SK-N-SH (cell line): ENCODE measurements around the gene MRRF. TPM values are rescaled to one million over a fixed set of nuclear protein-coding genes. Genes with fewer than 3 reads are reported as not detected.

Experiments
- CTCF ChIA-PET: fragments of 300-600, 350-600 bp; formaldehyde crosslinking; extraction: SDS; loops from one replicate; lab custom pipeline; 2021; lab: Yijun Ruan, JAX
- POLR2A ChIA-PET: fragments of 350-600 bp; sonication (Branson Sonifier 250); formaldehyde crosslinking; extraction: SDS; loops from one replicate; lab custom pipeline; 2020; ENCODE audit warnings: antibody characterized with exemption, inconsistent platforms; lab: Yijun Ruan, JAX
- DNase-seq: peaks from one replicate; pipeline ENCODE4 v3.0.0; 2012
- H2AFZ ChIP-seq: fragments of 200-600 bp; sonication (generic); 2 replicates; pipeline ENCODE4 v1.8.1; 2016; ENCODE audit warnings: antibody characterized with exemption, mild to moderate bottlenecking, low read depth
- H3F3A ChIP-seq: fragments of 200-600 bp; sonication (generic); replicated peaks from 2 replicates; pipeline ENCODE3; 2016; ENCODE audit warnings: antibody characterized with exemption, mild to moderate bottlenecking; ENCODE audit not compliant: insufficient read depth
- H3K27ac ChIP-seq, 2 experiments: fragments of 200-500 bp in 1 of 2; fragments of 200-600 bp in 1 of 2; sonication (Bioruptor generic) in 1 of 2; sonication (generic), shearing (Covaris generic) in 1 of 2; 2 replicates each; pipeline versions ENCODE4 v1.5.1 to v1.6.1; 2014 to 2016; ENCODE audit warnings: low read depth in 2 of 2, inconsistent platforms in 1 of 2, low read length in 1 of 2, mild to moderate bottlenecking in 1 of 2, mixed read lengths in 1 of 2
- H3K27me3 ChIP-seq: fragments of 200-600 bp; sonication (generic), shearing (Covaris generic); 2 replicates; pipeline ENCODE4 v1.6.1; 2016; ENCODE audit warnings: mixed run types; ENCODE audit not compliant: insufficient read depth
- H3K36me3 ChIP-seq, 2 experiments: fragments of 200-500 bp in 1 of 2; fragments of 200-600 bp in 1 of 2; sonication (Bioruptor generic) in 1 of 2; sonication (generic) in 1 of 2; replicated peaks in 1 of 2; 2 replicates each; pipeline versions ENCODE3 to v1.5.1; 2014 to 2016; ENCODE audit warnings: low read length in 1 of 2, mild to moderate bottlenecking in 1 of 2; ENCODE audit not compliant: insufficient read depth in 2 of 2, control insufficient read depth in 1 of 2
- H3K4me1 ChIP-seq, 2 experiments: fragments of 200-500 bp in 1 of 2; fragments of 200-600 bp in 1 of 2; sonication (Bioruptor generic) in 1 of 2; sonication (generic), shearing (Covaris generic) in 1 of 2; 2 replicates each; pipeline versions ENCODE4 v1.5.1 to v1.6.1; 2014 to 2016; ENCODE audit warnings: low read depth in 1 of 2, low read length in 1 of 2, mixed run types in 1 of 2; ENCODE audit not compliant: insufficient read depth in 2 of 2, control insufficient read depth in 1 of 2
- H3K4me2 ChIP-seq: fragments of 200-600 bp; sonication (generic), shearing (Covaris generic); 2 replicates; pipeline ENCODE4 v1.6.1; 2017; ENCODE audit warnings: mixed run types
- H3K4me3 ChIP-seq, 2 experiments: fragments of 200-500 bp in 1 of 2; fragments of 200-600 bp in 1 of 2; sonication (Bioruptor generic) in 1 of 2; sonication (generic), shearing (Covaris generic) in 1 of 2; 2 replicates each; pipeline versions ENCODE4 v1.5.1 to v1.8.1; 2014 to 2016; ENCODE audit warnings: low read depth in 2 of 2, inconsistent platforms in 1 of 2, low read length in 1 of 2, mild to moderate bottlenecking in 1 of 2, mixed read lengths in 1 of 2, moderate library complexity in 1 of 2
- H3K79me2 ChIP-seq: fragments of 200-600 bp; sonication (generic); 2 replicates; pipeline ENCODE4 v1.8.1; 2017; ENCODE audit warnings: mild to moderate bottlenecking; ENCODE audit not compliant: insufficient read depth
- H3K9ac ChIP-seq: fragments of 200-600 bp; sonication (generic); 2 replicates; pipeline ENCODE4 v1.6.1; 2017; ENCODE audit warnings: mixed run types
- H3K9me2 ChIP-seq: fragments of 200-600 bp; sonication (generic); 2 replicates; pipeline ENCODE4 v1.6.1; 2017; ENCODE audit warnings: mixed run types
- H3K9me3 ChIP-seq: fragments of 200-600 bp; sonication (generic); 2 replicates; pipeline ENCODE4 v1.6.1; 2017; ENCODE audit warnings: mixed run types, mild to moderate bottlenecking, moderate library complexity
- H4K20me1 ChIP-seq: fragments of 200-600 bp; sonication (generic); 2 replicates; pipeline ENCODE4 v1.6.1; 2017; ENCODE audit warnings: mild to moderate bottlenecking, mixed run types; ENCODE audit not compliant: insufficient read depth
- CHD2 ChIP-seq: fragments of 150-350 bp; IDR thresholded peaks from 2 replicates; pipeline ENCODE4 v1.6.1; 2018; ENCODE audit warnings: low read length; ENCODE audit not compliant: partially characterized antibody
- CTCF ChIP-seq: fragments of 200-600 bp; sonication (generic); IDR thresholded peaks from 2 replicates; pipeline ENCODE4 v1.6.1; 2017; ENCODE audit warnings: antibody characterized with exemption, mild to moderate bottlenecking, moderate library complexity
- EP300 ChIP-seq, 2 experiments: IDR thresholded peaks; 2 replicates each; pipeline versions ENCODE4 v1.4.0 to v1.6.1; 2012; ENCODE audit warnings: borderline replicate concordance in 1 of 2, low read depth in 1 of 2, low read length in 1 of 2
- FOXJ3 ChIP-seq: sonication (generic); formaldehyde crosslinking; IDR thresholded peaks from 2 replicates; pipeline ENCODE4 v1.5.1; 2020; ENCODE audit warnings: mild to moderate bottlenecking, missing genetic modification reagents
- FOXM1 ChIP-seq: IDR thresholded peaks from 2 replicates; pipeline ENCODE4 v1.4.0; 2012; ENCODE audit warnings: low read depth, mild to moderate bottlenecking
- GABPA ChIP-seq: IDR thresholded peaks from 2 replicates; pipeline ENCODE4 v1.4.0; 2012; ENCODE audit warnings: low read depth, mild to moderate bottlenecking
- JUND ChIP-seq: IDR thresholded peaks from 2 replicates; pipeline ENCODE4 v1.4.0; 2012
- MEF2A ChIP-seq: IDR thresholded peaks from 2 replicates; pipeline ENCODE4 v1.4.0; 2012; ENCODE audit warnings: low read depth, borderline replicate concordance
- NFIC ChIP-seq: IDR thresholded peaks from 2 replicates; pipeline ENCODE4 v1.4.0; 2012; ENCODE audit warnings: borderline replicate concordance
- RCOR1 ChIP-seq: fragments of 150-350 bp; IDR thresholded peaks from 2 replicates; pipeline ENCODE4 v1.6.1; 2017; ENCODE audit warnings: antibody characterized with exemption, low read length
- REST ChIP-seq: IDR thresholded peaks from 2 replicates; pipeline ENCODE4 v1.6.1; 2012; ENCODE audit warnings: mild to moderate bottlenecking, low read depth, low read length, moderate library complexity
- RFX5 ChIP-seq: IDR thresholded peaks from 2 replicates; pipeline ENCODE4 v1.6.1; 2012; ENCODE audit warnings: mild to moderate bottlenecking, improper control_type of control experiment, low read length
- SIN3A ChIP-seq: IDR thresholded peaks from 2 replicates; pipeline ENCODE4 v1.6.1; 2012; ENCODE audit warnings: low read depth, mild to moderate bottlenecking, low read length, moderate library complexity, borderline replicate concordance
- TCF12 ChIP-seq: IDR thresholded peaks from 2 replicates; pipeline ENCODE4 v1.4.0; 2012
- USF2 ChIP-seq: fragments of 150-350 bp; IDR thresholded peaks from 2 replicates; pipeline ENCODE4 v1.6.1; 2017; ENCODE audit warnings: antibody characterized with exemption, low read length, low read depth, borderline replicate concordance
- WGBS: methylation state at CpG from one replicate; pipeline ENCODE4 v1.1.6; 2017; ENCODE audit warnings: low lambda C conversion rate; 5-methylcytosine and 5-hydroxymethylcytosine counted together
- polyA plus RNA-seq, 3 experiments: library from polyadenylated mRNA; depleted of rRNA; stranded (reverse); fragments of >200 nt; gene quantifications; 2 replicates each; pipeline ENCODE4 v1.2.3, GENCODE V29; 2012

MRRF gene
- polyA plus RNA-seq, 1 of the 3 experiments (the other 2 are of a cell fraction) = 35.1 TPM

GRCh38 chr9:122291458-122291857 lies 26.8 kb downstream of the MRRF start:
- no peak overlapping the region for H3K9ac ChIP-seq
- H4K20me1 ChIP-seq = no peaks in the 10 kb centered on the region
- CTCF ChIA-PET = interaction anchor here (1.4 kb wide), 1 partner anchor 196 kb away, joined by 3 read pairs; no protein-coding TSS in a partner anchor
- H3K4me3 ChIP-seq = no peak overlapping the region
- H3K4me1 ChIP-seq = peaks cover 0 to 10% of the 10 kb centered on the region in 2 experiments; a peak in 2 of 4 replicates
- H3K4me2 ChIP-seq = no peak overlapping the region
- TF ChIP-seq JUND (no peak), USF2 (no peak)
- H3K9me3 ChIP-seq = no peaks in the 10 kb centered on the region
- H3K27ac ChIP-seq = peak overlapping the region in 1 of 2 experiments; percentile 50; a peak in 2 of 4 replicates
- no peak overlapping the region for H2AFZ ChIP-seq
- no peak for DNase-seq
- POLR2A ChIA-PET = no interaction called here
- peaks cover 5% of the 10 kb centered on the region for H3F3A ChIP-seq
- 80% methylated on average over 3 of the region's 3 CpGs for WGBS
- H3K27me3 ChIP-seq = no peaks in the 10 kb centered on the region
- peaks cover 5% of the 10 kb centered on the region; the same call in 1 of the 2 replicates for H3K79me2 ChIP-seq
- H3K9me2 ChIP-seq = no peaks in the 10 kb centered on the region
- H3K36me3 ChIP-seq = peaks cover 46 to 87% of the 10 kb centered on the region in 2 experiments

- DNase-seq = no peak
- Histone ChIP-seq H3K27ac (no peak overlapping the region), H4K20me1 (no peaks in the 10 kb centered on the region), H3K9me3 (no peaks in the 10 kb centered on the region), H3K79me2 (peaks cover 5% of the 10 kb centered on the region; the same call in 1 of the 2 replicates), H3K9ac (no peak overlapping the region), H3K9me2 (no peaks in the 10 kb centered on the region), H3K36me3 (peaks cover 43 to 71% of the 10 kb centered on the region in 2 experiments), H3K4me1 (peaks cover 0 to 10% of the 10 kb centered on the region in 2 experiments; a peak in 2 of 4 replicates), H2AFZ (no peak overlapping the region), H3K4me3 (no peak overlapping the region), H3F3A (peaks cover 5% of the 10 kb centered on the region), H3K27me3 (no peaks in the 10 kb centered on the region), H3K4me2 (no peak overlapping the region)
- ChIA-PET CTCF (interaction anchor here (0.7 to 1.2 kb wide), 2 partner anchors 11 to 20 kb away, joined by 3 read pairs; no protein-coding TSS in a partner anchor), POLR2A (no interaction called here)
- WGBS = 74% methylated on average over 4 of the region's 4 CpGs
- TF ChIP-seq GABPA (no peak), SIN3A (no peak), EP300 (IDR thresholded peaks at IDR 0.05; ENCODE audit: borderline replicate concordance in 1 of 2, low read depth in 1 of 2, low read length in 1 of 2) (no peak), TCF12 (no peak), FOXM1 (no peak)
Observed at GRCh38 chr9:122294531-122294930, 29.8 kb downstream of the MRRF start.

- WGBS = 96% methylated on average over 3 of the region's 3 CpGs
- TF ChIP-seq RCOR1 (no peak), RFX5 (no peak), REST (no peak), NFIC (no peak), FOXJ3 (CRISPR knock-in tag) (no peak), CTCF (no peak), USF2 (no peak), MEF2A (no peak), TCF12 (no peak), FOXM1 (no peak), CHD2 (no peak)
Observed at GRCh38 chr9:122297512-122297911, 32.8 kb downstream of the MRRF start.

More at GRCh38 chr9:122297512-122297911, 32.8 kb downstream of the MRRF start:
- Histone ChIP-seq H3K9ac (no peak overlapping the region), H3K27me3 (no peaks in the 10 kb centered on the region), H3K79me2 (peaks cover 5% of the 10 kb centered on the region; the same call in 1 of the 2 replicates), H3K4me3 (no peak overlapping the region), H3K9me3 (no peaks in the 10 kb centered on the region), H3F3A (peaks cover 5% of the 10 kb centered on the region), H4K20me1 (no peaks in the 10 kb centered on the region), H3K27ac (no peak overlapping the region), H3K4me2 (no peak overlapping the region), H3K9me2 (no peaks in the 10 kb centered on the region), H2AFZ (no peak overlapping the region), H3K4me1 (no peaks in the 10 kb centered on the region), H3K36me3 (peaks cover 41 to 50% of the 10 kb centered on the region in 2 experiments)
- no peak for DNase-seq
- POLR2A ChIA-PET = no interaction called here
- CTCF ChIA-PET = no interaction called here
